ENCODE results near the gene PRPF6.

DNA sequence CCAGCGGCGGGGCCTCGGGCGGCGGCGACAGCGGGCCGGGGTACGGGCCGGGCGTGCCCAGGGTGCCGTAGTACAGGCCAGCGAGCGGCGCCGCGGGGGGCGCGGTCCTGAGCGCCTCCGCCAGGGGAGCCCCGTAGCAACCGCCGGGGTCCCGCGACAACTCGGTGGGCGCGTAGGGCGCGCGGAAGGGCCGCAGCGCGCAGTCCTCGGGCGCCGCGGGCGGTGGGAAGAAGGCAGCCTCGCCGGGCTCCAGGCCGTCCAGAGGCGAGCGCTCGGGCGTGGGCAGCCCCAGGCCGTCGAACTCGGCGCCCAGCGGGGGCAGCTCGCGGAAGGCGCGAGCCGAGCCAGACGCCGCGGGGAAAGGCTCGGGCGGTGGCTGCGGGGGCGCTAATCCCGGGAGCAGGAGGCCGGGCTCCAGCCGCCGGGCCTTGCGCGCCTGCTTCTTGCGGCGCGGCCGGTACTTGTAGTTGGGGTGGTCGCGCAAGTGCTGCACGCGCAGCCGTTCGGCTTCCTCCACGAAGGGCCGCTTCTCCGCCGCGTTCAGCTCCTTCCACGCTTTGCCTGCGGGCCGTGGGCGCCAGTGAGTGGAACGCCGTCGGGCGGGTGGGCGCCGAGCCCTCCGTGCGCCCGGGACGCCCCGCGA, 67.6 kb downstream of the PRPF6 start:
- TF ChIP-seq NFRKB (IDR thresholded peaks at IDR 0.05) = no peak
- TF ChIP-seq POLR2A (IDR thresholded peaks at IDR 0.05; ENCODE audit: insufficient read depth in 1 of 2, low read depth in 2 of 2, low read length in 2 of 2) = no peak
- TF ChIP-seq, protein P1, sequence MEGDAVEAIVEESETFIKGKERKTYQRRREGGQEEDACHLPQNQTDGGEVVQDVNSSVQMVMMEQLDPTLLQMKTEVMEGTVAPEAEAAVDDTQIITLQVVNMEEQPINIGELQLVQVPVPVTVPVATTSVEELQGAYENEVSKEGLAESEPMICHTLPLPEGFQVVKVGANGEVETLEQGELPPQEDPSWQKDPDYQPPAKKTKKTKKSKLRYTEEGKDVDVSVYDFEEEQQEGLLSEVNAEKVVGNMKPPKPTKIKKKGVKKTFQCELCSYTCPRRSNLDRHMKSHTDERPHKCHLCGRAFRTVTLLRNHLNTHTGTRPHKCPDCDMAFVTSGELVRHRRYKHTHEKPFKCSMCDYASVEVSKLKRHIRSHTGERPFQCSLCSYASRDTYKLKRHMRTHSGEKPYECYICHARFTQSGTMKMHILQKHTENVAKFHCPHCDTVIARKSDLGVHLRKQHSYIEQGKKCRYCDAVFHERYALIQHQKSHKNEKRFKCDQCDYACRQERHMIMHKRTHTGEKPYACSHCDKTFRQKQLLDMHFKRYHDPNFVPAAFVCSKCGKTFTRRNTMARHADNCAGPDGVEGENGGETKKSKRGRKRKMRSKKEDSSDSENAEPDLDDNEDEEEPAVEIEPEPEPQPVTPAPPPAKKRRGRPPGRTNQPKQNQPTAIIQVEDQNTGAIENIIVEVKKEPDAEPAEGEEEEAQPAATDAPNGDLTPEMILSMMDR (CRISPR knock-in tag; IDR thresholded peaks at IDR 0.05) = no peak
- no peak for TF ChIP-seq ZNF225 (CRISPR knock-in tag; IDR thresholded peaks at IDR 0.05)
- no peak for TF ChIP-seq ZNF607 (CRISPR knock-in tag; IDR thresholded peaks at IDR 0.05; ENCODE audit: borderline replicate concordance)
- TF ChIP-seq ARNT (IDR thresholded peaks at IDR 0.05) = no peak
- TF ChIP-seq, protein P2, sequence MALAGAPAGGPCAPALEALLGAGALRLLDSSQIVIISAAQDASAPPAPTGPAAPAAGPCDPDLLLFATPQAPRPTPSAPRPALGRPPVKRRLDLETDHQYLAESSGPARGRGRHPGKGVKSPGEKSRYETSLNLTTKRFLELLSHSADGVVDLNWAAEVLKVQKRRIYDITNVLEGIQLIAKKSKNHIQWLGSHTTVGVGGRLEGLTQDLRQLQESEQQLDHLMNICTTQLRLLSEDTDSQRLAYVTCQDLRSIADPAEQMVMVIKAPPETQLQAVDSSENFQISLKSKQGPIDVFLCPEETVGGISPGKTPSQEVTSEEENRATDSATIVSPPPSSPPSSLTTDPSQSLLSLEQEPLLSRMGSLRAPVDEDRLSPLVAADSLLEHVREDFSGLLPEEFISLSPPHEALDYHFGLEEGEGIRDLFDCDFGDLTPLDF (CRISPR knock-in tag; IDR thresholded peaks at IDR 0.05) = no peak
- no peak for TF ChIP-seq SNAPC5 (CRISPR knock-in tag; IDR thresholded peaks at IDR 0.05; ENCODE audit: borderline replicate concordance)
- no peak for TF ChIP-seq YY1 (IDR thresholded peaks at IDR 0.05; ENCODE audit: insufficient read depth, insufficient replicate concordance, low read depth, low read length)

Data from HepG2 (cell line).